Neural crest cell (in vitro differentiated cells): ENCODE results near the gene TTF2. TPM values are rescaled to one million over a fixed set of nuclear protein-coding genes. Genes with fewer than 3 reads are reported as not detected.

Experiments
- DNase-seq: peaks from one replicate; pipeline ENCODE4 v3.0.0; 2021; ENCODE audit warnings: low read depth, mixed read lengths, low spot score
- H3K27ac Mint-ChIP-seq: one replicate; pipeline ENCODE4 v1.8.0; 2021; ENCODE audit warnings: mild to moderate bottlenecking, mixed read lengths; ENCODE audit not compliant: unreplicated experiment
- H3K27me3 Mint-ChIP-seq: 2 replicates; pipeline ENCODE4 v1.8.0; 2021; ENCODE audit warnings: low read depth, mild to moderate bottlenecking, mixed read lengths
- H3K36me3 Mint-ChIP-seq: 2 replicates; pipeline ENCODE4 v1.8.0; 2021; ENCODE audit warnings: low read depth, mild to moderate bottlenecking, mixed read lengths
- H3K4me1 Mint-ChIP-seq: 2 replicates; pipeline ENCODE4 v1.8.0; 2021; ENCODE audit warnings: mixed read lengths
- H3K4me3 Mint-ChIP-seq: one replicate; pipeline ENCODE4 v1.8.0; 2021; ENCODE audit warnings: mild to moderate bottlenecking, mixed read lengths
- H3K9me3 Mint-ChIP-seq: 2 replicates; pipeline ENCODE4 v1.8.0; 2021; ENCODE audit warnings: mixed read lengths
- total RNA-seq: library from RNA; stranded (reverse); gene quantifications from 2 replicates; pipeline ENCODE4 v1.2.1, GENCODE V29; 2021
- TF ChIP-seq, protein P1 (sequence below): fragments of 200-600 bp; sonication (generic); conservative IDR thresholded peaks from 2 replicates; pipeline ENCODE4 v1.5.0; 2021; ENCODE audit warnings: antibody characterized with exemption, mild to moderate bottlenecking

The TTF2 gene
- total RNA-seq, 1 donor from 2014 or later: 66.7 TPM

DNA sequence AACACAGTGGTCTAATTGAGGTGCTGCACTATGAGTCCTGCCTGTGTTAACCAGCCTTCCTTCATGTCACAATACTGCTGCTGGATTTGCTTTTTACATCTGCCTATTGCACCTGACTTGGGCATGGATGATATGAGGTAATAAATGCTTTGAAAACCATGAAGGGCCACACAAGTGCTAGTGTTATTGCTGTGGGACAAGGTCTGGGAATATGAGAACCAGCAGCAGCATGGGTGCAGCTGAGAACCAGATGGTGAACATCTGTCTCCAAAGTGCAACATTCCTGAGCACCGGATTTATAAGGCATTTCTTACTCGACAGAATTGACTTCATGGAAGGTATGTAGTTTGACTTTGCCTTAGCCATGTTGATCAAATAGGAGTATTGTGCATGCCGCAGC is 44.9 kb downstream of the TTF2 start:
- TF ChIP-seq, protein P1, sequence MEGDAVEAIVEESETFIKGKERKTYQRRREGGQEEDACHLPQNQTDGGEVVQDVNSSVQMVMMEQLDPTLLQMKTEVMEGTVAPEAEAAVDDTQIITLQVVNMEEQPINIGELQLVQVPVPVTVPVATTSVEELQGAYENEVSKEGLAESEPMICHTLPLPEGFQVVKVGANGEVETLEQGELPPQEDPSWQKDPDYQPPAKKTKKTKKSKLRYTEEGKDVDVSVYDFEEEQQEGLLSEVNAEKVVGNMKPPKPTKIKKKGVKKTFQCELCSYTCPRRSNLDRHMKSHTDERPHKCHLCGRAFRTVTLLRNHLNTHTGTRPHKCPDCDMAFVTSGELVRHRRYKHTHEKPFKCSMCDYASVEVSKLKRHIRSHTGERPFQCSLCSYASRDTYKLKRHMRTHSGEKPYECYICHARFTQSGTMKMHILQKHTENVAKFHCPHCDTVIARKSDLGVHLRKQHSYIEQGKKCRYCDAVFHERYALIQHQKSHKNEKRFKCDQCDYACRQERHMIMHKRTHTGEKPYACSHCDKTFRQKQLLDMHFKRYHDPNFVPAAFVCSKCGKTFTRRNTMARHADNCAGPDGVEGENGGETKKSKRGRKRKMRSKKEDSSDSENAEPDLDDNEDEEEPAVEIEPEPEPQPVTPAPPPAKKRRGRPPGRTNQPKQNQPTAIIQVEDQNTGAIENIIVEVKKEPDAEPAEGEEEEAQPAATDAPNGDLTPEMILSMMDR: no peak
- no peak overlapping the region for H3K4me3 Mint-ChIP-seq

DNA sequence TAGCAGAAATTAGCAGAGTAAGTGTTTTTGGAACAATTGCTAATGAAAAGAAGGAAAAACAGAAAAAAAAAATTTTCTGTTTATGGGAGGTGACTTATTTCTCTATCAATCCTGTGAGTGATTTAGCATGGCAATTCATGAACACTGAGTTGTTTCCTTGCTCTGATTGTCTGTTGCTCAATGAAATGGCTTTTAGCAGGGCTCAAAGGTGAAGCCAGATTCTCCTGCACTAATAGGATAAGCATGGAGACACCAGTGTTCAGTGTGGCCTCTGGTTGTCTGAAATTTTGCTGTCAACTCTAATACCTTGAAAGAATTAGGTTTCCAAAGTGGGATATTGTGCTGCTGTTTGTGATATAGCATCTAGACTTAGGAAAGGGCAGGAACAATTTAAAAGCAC is 45.6 kb downstream of the TTF2 start:
- TF ChIP-seq, protein P1: no peak
- no peak for DNase-seq
- Mint-ChIP-seq H3K4me1 (no peaks in the 10 kb centered on the region), H3K36me3 (peaks cover 43% of the 10 kb centered on the region), H3K9me3 (no peaks in the 10 kb centered on the region), H3K27ac (no peak overlapping the region), H3K27me3 (no peaks in the 10 kb centered on the region), H3K4me3 (no peak overlapping the region)

More for the DNA sequence above, 44.9 kb downstream of the TTF2 start:
- Mint-ChIP-seq H3K27me3 (no peaks in the 10 kb centered on the region), H3K4me1 (no peaks in the 10 kb centered on the region), H3K27ac (no peak overlapping the region), H3K9me3 (no peaks in the 10 kb centered on the region), H3K36me3 (peaks cover 46% of the 10 kb centered on the region)
- DNase-seq: no peak

DNA sequence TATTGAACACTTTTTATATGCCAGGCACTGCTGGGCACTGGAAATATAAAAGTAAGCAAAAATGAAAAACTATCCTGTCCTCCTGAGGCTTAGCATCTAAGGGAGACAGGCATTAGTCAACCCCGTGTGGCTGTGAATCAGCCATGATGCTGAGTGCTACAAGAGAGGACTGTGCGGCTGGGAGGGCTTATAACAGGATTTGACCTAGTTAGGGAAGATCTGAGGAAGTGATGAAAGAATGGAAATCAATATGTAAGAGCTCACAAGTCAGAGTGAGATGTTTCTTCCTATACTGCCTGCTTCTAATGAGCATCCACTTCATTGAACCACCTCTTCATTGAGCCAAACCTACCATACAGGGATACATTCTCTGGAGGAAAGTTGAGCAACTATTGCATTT is 46.4 kb downstream of the TTF2 start:
- H3K27me3 Mint-ChIP-seq: no peaks in the 10 kb centered on the region
- H3K4me1 Mint-ChIP-seq: no peaks in the 10 kb centered on the region
- H3K4me3 Mint-ChIP-seq: no peak overlapping the region
- no peak overlapping the region for H3K27ac Mint-ChIP-seq
- H3K36me3 Mint-ChIP-seq: peaks cover 47% of the 10 kb centered on the region
- DNase-seq: no peak
- TF ChIP-seq, protein P1: no peak
- no peaks in the 10 kb centered on the region for H3K9me3 Mint-ChIP-seq

DNA sequence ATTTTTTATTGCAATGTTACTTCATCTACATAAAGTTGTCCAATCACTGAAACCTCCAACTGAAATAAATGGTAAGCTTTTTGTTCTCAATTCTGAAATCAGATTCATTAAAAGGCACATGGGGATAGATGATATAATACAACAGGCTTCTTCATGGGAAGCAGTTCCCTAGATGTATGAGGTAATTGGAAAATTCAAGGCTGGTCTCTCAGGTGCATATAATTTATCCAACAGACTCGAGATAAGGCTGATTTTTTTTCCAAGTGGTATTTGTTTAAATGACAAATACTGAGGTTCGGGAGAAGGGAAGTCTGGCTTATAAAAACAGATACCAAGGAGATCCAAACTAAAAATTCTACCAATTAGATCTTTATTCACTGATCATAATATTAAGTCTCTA is 47.2 kb downstream of the TTF2 start:
- peaks cover 3% of the 10 kb centered on the region for H3K4me1 Mint-ChIP-seq
- peaks cover 45% of the 10 kb centered on the region for H3K36me3 Mint-ChIP-seq
- no peak overlapping the region for H3K27ac Mint-ChIP-seq

DNA sequence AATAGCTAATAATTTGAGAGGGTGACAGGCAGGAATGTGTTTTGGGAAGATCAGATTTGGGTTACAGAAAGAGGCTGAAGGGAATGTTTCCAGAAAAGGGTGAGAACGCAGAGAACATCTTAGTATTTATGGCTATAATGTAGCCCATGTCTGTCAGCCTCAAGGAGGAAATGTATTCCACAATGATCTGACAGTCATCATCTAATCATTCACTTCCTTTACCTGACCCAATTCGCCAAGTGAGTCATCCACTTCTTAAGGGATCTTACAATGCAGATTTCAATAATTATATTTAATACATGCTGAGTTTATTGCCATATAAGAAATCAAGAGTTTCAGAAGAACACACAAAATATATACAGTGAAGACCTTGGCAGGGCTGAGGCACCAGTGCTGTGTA is 50.6 kb downstream of the TTF2 start:
- no peak for DNase-seq
- H3K27ac Mint-ChIP-seq: no peak overlapping the region
- no peak overlapping the region for H3K4me3 Mint-ChIP-seq
- peaks cover 6% of the 10 kb centered on the region for H3K4me1 Mint-ChIP-seq
- H3K9me3 Mint-ChIP-seq: no peaks in the 10 kb centered on the region
- H3K27me3 Mint-ChIP-seq: no peaks in the 10 kb centered on the region
- TF ChIP-seq, protein P1: no peak
- peaks cover 42% of the 10 kb centered on the region for H3K36me3 Mint-ChIP-seq

More for the DNA sequence above, 47.2 kb downstream of the TTF2 start:
- H3K9me3 Mint-ChIP-seq: no peaks in the 10 kb centered on the region
- H3K27me3 Mint-ChIP-seq: no peaks in the 10 kb centered on the region
- no peak for DNase-seq
- TF ChIP-seq, protein P1: no peak
- H3K4me3 Mint-ChIP-seq: no peak overlapping the region
